Immature natural killer cell (primary cell): Measurements from ENCODE around the gene CLMN. TPM values are rescaled to one million over a fixed set of nuclear protein-coding genes. Genes with fewer than 3 reads are reported as not detected.

Experiments used
- DNase-seq, 3 donors: peaks; one replicate each; pipeline ENCODE4 v3.0.0; 2022; ENCODE audit warnings: mixed read lengths in 1 of 3
- H3K27ac Mint-ChIP-seq, 6 donors: one replicate each; pipeline ENCODE4 v1.8.0; 2020; ENCODE audit warnings: mixed read lengths in 6 of 6, mild to moderate bottlenecking in 5 of 6, inconsistent platforms in 4 of 6, moderate library complexity in 3 of 6
- H3K27me3 Mint-ChIP-seq, 3 donors: one replicate each; pipeline ENCODE4 v1.8.0; 2020 to 2021; ENCODE audit warnings: low read depth in 3 of 3, mild to moderate bottlenecking in 3 of 3, mixed read lengths in 3 of 3, moderate library complexity in 3 of 3, inconsistent platforms in 1 of 3
- H3K36me3 Mint-ChIP-seq, 3 donors: one replicate each; pipeline ENCODE4 v1.8.0; 2020; ENCODE audit warnings: mixed read lengths in 3 of 3, inconsistent platforms in 2 of 3, mild to moderate bottlenecking in 2 of 3
- H3K4me1 Mint-ChIP-seq, 2 donors: one replicate each; pipeline ENCODE4 v1.8.0; 2020; ENCODE audit warnings: inconsistent platforms in 2 of 2, mild to moderate bottlenecking in 2 of 2, mixed read lengths in 2 of 2, moderate library complexity in 1 of 2
- H3K4me3 Mint-ChIP-seq, 5 donors: one replicate each; pipeline ENCODE4 v1.8.0; 2020; ENCODE audit warnings: mild to moderate bottlenecking in 5 of 5, mixed read lengths in 5 of 5, inconsistent platforms in 3 of 5, moderate library complexity in 3 of 5
- H3K9me3 Mint-ChIP-seq, 6 donors: one replicate each; pipeline ENCODE4 v1.8.0; 2020; ENCODE audit warnings: mild to moderate bottlenecking in 6 of 6, mixed read lengths in 6 of 6, inconsistent platforms in 4 of 6, moderate library complexity in 3 of 6
- polyA plus RNA-seq, 3 donors: library from polyadenylated mRNA; unstranded; fragments of 300-500 nt; fragmentation: Illumina TruSeq; gene quantifications; one replicate each; pipeline ENCODE4 v1.2.3, GENCODE V29; 2021

CLMN gene
- polyA plus RNA-seq, 3 donors from 2014 or later: 0.09 to 0.39 TPM; not detected in 1

GRCh38 chr14:95164506-95164905, 155.2 kb downstream of the CLMN start:
- peaks cover 4 to 8% (median 6%) of the 10 kb centered on the region in 3 donors for H3K36me3 Mint-ChIP-seq
- H3K27ac Mint-ChIP-seq: no peak overlapping the region
- no peaks in the 10 kb centered on the region for H3K4me1 Mint-ChIP-seq
- DNase-seq: no peak
- H3K27me3 Mint-ChIP-seq: peaks cover 0 to 4% (median 0%) of the 10 kb centered on the region in 3 donors
- H3K9me3 Mint-ChIP-seq: peaks cover 0 to 6% (median 0%) of the 10 kb centered on the region in 6 donors
- H3K4me3 Mint-ChIP-seq: no peak overlapping the region

- peaks cover 4 to 8% (median 6%) of the 10 kb centered on the region in 3 donors for H3K36me3 Mint-ChIP-seq
- no peaks in the 10 kb centered on the region for H3K27me3 Mint-ChIP-seq
- no peak overlapping the region for H3K4me3 Mint-ChIP-seq
- peaks cover 0 to 6% (median 0%) of the 10 kb centered on the region in 6 donors for H3K9me3 Mint-ChIP-seq
- no peak for DNase-seq
- H3K4me1 Mint-ChIP-seq: no peaks in the 10 kb centered on the region
- H3K27ac Mint-ChIP-seq: no peak overlapping the region
Measured at GRCh38 chr14:95163666-95164065, 156.0 kb downstream of the CLMN start.

DNA sequence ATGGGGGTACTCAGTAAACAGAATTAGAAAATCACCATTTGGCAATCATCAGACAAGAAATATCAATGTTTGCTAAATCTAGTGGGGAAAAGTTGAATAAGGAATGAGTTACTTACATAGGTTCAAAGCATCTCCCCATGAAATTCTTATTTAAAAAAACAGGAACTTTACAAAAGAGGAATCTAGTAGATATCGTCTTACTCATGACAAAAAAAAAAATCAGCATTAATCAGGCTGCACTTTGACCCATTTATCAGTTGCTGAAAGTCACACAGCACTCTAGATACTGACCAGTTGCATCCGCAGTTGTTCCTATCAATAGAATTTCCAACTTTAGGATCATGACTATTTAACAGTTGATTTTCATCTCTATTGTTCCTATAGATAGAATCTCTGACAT, 156.6 kb downstream of the CLMN start:
- no peak overlapping the region for H3K4me3 Mint-ChIP-seq
- H3K4me1 Mint-ChIP-seq: peaks cover 2 to 3% of the 10 kb centered on the region in 2 donors
- H3K9me3 Mint-ChIP-seq: peaks cover 0 to 6% (median 0%) of the 10 kb centered on the region in 6 donors
- peaks cover 4 to 8% (median 6%) of the 10 kb centered on the region in 3 donors for H3K36me3 Mint-ChIP-seq
- no peaks in the 10 kb centered on the region for H3K27me3 Mint-ChIP-seq
- H3K27ac Mint-ChIP-seq: no peak overlapping the region
- no peak for DNase-seq

- H3K27me3 Mint-ChIP-seq: peaks cover 0 to 3% (median 0%) of the 10 kb centered on the region in 3 donors
- no peak overlapping the region for H3K4me3 Mint-ChIP-seq
- peaks cover 7 to 8% of the 10 kb centered on the region in 2 donors for H3K4me1 Mint-ChIP-seq
- H3K9me3 Mint-ChIP-seq: peaks cover 0 to 6% (median 0%) of the 10 kb centered on the region in 6 donors
- no peak for DNase-seq
- H3K36me3 Mint-ChIP-seq: peaks cover 4 to 8% (median 6%) of the 10 kb centered on the region in 3 donors
- H3K27ac Mint-ChIP-seq: no peak overlapping the region
Measured at GRCh38 chr14:95162641-95163040, 157.1 kb downstream of the CLMN start.

DNA sequence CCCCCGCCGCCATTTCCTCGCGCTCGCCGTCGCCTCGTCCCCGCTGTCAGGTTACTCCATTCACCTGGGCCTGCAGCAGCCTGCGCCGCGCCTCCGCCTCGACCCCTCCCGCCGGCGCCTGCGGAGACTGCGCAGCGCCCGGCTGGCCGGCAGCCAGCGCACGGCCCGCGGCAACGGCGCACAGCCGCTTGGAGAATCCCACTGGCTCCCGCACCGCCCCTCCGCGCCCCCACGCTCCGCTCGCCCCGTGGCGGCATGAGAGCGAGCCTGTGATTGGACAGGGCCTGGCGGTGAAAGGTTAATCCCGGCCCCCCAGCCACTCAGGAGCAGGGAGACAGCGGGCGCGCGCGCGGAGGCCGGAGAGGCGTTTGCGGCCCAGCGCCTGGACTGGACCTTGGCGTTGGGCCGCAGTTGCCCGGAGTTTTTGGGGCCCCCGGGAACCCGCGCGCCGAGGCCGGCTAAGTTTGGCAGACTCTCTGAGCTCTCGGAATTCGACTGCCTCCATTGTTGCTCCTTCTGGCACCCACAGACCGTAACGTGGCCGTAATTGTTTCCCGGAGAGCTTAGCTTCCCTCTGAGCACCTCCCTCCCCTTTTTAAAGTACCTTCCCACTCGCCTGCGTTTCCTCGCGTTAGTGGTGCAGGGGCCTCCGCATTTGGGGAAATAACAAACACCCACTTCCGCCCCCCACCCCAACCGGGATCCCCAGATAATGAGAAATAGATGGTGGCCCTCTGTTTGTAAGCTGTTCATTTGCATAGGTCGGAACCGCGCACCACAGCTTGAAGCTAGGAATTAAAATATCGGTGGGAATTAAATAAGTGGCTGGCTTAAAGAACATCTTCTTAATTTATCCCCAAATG, 162.2 kb downstream of the CLMN start, which contains the start of gene DICER1:
TSS of gene DICER1 (minus strand) at position 203 of the 863 bp plus-strand sequence. CDS start 24,071 bp downstream, outside the sequence.
- Mint-ChIP-seq H3K27me3 (peaks cover 0 to 3% (median 0%) of the 10 kb centered on the region in 3 donors), H3K36me3 (no peaks in the 10 kb centered on the region), H3K4me3 (peak within 1 kb of the TSS; percentile 95 to 99 (median 99)), H3K27ac (peak within 1 kb of the TSS; percentile 97 to 100 (median 98)), H3K4me1 (peaks cover 41 to 44% of the 10 kb centered on the region in 2 donors), H3K9me3 (no peaks in the 10 kb centered on the region)
- peak; percentile 95 for DNase-seq

GRCh38 chr14:95157048-95157326, 162.7 kb downstream of the CLMN start:
- Mint-ChIP-seq H3K27me3 (peaks cover 0 to 3% (median 0%) of the 10 kb centered on the region in 3 donors), H3K4me1 (peaks cover 47 to 50% of the 10 kb centered on the region in 2 donors), H3K36me3 (no peaks in the 10 kb centered on the region), H3K4me3 (peak overlapping the region in 4 of 5 donors; percentile 95 to 99 (median 99)), H3K9me3 (no peaks in the 10 kb centered on the region), H3K27ac (peak overlapping the region in 3 of 6 donors; percentile 97 to 99 (median 97))
- DNase-seq: no peak

DNA sequence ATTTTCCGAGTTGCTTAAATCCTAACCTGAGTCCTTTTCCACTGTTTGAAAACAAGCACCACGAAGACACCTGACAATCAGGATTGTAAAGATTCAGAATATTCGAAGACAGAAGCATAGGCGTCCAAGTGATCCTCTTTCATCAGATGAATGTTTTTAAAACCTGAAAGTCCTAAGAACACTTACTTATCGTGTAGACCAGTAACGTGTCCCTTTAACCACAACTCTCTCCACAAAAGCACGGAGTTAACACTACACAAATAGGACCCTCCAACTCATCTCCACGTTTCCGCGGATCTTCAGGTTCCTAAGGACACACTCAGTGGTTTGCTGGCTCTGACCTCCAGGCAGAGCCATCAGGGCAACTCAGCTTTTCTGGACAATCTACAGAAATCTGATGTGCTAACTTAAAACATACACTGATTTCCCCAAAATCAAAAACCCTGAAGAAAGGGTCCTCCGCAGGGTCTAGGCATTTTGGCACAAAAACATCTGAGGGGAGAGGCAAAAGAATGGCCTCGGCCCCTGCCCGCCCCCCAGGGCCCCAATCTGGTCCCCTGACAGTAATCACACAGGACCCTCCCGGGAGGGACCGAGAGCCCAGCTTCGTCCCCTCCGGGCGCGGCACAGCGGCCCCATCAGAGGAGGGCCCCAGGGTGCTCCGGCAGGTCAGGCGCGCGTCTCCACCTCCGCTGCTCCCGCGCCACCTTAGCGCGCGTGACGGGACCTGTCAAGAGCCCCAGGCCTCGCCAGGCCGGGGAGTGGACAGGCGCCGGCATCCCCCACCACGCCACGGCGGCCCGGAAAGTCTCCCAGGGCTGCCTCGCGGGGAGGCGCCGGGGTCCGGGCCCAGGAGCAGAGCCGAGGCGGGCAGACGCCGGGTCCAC, 163.3 kb downstream of the CLMN start:
- Mint-ChIP-seq H3K9me3 (no peaks in the 10 kb centered on the region), H3K4me1 (peaks cover 51 to 56% of the 10 kb centered on the region in 2 donors), H3K36me3 (no peaks in the 10 kb centered on the region), H3K27me3 (peaks cover 0 to 3% (median 0%) of the 10 kb centered on the region in 3 donors), H3K4me3 (peak overlapping the region; percentile 72 to 88 (median 84)), H3K27ac (peak overlapping the region; percentile 68 to 89 (median 84))
- DNase-seq: peak in 1 of 3 donors; percentile 7

DNA sequence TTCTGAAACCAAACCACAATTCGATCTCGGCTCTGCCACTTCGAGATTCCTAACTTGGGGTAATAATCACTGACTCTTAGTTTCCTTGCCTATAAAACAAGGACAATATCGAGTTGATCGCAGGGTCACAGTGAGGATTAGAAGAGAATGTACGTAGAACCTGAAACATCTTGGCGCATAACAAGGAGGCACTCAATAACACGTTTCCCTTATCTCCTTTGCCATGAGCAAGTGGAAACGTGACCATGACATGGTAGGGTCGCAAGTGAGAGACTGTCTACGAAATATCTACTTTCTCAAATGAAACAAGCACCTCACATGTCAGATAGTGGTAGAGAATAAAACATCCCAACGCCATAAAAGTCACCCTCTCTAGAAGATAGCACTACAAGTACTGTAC, 164.7 kb downstream of the CLMN start:
- peaks cover 60 to 68% of the 10 kb centered on the region in 2 donors for H3K4me1 Mint-ChIP-seq
- H3K36me3 Mint-ChIP-seq: no peaks in the 10 kb centered on the region
- peak overlapping the region; percentile 72 to 88 (median 84) for H3K4me3 Mint-ChIP-seq
- DNase-seq: no peak
- H3K9me3 Mint-ChIP-seq: no peaks in the 10 kb centered on the region
- peak overlapping the region in 4 of 6 donors; percentile 62 to 89 (median 82) for H3K27ac Mint-ChIP-seq
- H3K27me3 Mint-ChIP-seq: peaks cover 0 to 3% (median 0%) of the 10 kb centered on the region in 3 donors

DNA sequence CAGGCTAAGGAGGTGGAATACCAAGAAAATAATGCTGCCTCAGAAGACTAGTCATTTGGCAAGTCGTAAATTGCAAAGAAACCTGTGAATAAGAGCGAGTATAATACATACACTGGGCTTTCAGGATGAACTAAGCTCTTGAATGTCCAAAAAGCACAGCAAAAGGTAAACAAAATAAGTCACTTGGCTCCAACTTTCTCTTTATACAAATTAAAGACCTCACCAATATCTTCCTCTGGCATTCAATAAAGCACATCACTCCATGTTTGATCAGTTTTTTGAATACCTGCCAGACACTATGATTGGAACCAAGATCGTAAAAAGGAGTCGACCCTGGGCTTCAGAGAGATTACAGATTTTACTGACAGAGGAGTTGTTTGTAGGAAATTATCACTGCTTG, 165.8 kb downstream of the CLMN start:
- no peaks in the 10 kb centered on the region for H3K36me3 Mint-ChIP-seq
- H3K4me1 Mint-ChIP-seq: peaks cover 67 to 80% of the 10 kb centered on the region in 2 donors
- no peak for DNase-seq
- peak overlapping the region in 1 of 5 donors; percentile 18 for H3K4me3 Mint-ChIP-seq
- no peaks in the 10 kb centered on the region for H3K9me3 Mint-ChIP-seq
- H3K27ac Mint-ChIP-seq: no peak overlapping the region
- H3K27me3 Mint-ChIP-seq: peaks cover 0 to 3% (median 0%) of the 10 kb centered on the region in 3 donors

DNA sequence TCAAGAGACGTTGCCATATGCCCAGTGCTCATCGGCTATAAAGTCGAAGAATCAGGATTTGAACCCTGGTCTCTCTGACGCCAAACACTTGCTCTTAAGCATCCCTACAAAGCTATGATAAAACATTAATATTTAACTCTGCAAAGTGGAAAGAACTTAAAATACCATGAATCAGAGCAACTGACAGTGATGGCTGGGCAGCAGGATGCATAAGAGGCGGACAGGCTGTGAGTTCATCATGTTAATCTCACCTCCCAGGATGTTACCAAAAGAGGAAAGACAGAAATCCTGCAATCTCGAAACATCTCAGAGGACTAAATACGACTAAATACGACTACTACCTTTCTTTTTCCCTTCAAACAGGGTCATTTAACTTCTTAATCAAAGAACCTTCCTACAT, 168.1 kb downstream of the CLMN start:
- no peak overlapping the region for H3K27ac Mint-ChIP-seq
- no peak for DNase-seq
- no peaks in the 10 kb centered on the region for H3K9me3 Mint-ChIP-seq
- no peak overlapping the region for H3K4me3 Mint-ChIP-seq
- H3K36me3 Mint-ChIP-seq: no peaks in the 10 kb centered on the region
- peaks cover 73 to 95% of the 10 kb centered on the region in 2 donors for H3K4me1 Mint-ChIP-seq
- H3K27me3 Mint-ChIP-seq: peaks cover 0 to 3% (median 0%) of the 10 kb centered on the region in 3 donors

- no peak overlapping the region for H3K27ac Mint-ChIP-seq
Measured at GRCh38 chr14:95150910-95151309, 168.8 kb downstream of the CLMN start.

DNA sequence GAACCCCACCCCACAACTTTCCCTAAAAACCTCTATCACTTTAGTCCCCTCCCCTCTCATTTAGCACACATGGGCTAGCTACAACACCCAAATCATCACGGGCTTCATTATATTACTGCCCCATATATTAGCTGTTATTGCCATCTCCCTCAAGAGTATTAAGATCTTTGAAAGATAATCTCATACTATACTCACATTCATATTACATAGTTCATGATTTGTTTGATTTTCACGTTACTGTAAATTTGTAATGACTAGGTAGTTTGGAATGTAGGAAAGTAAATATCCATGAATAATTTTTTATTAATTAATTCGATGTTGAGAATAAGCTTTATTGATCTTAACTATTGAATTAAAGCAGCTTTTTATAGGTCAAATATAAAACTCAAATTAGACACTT, 170.3 kb downstream of the CLMN start:
- no peak overlapping the region for H3K27ac Mint-ChIP-seq
- peaks cover 67 to 94% of the 10 kb centered on the region in 2 donors for H3K4me1 Mint-ChIP-seq
- no peak overlapping the region for H3K4me3 Mint-ChIP-seq
- H3K9me3 Mint-ChIP-seq: peaks cover 0 to 18% (median 9%) of the 10 kb centered on the region in 6 donors
- H3K36me3 Mint-ChIP-seq: peaks cover 8 to 13% (median 13%) of the 10 kb centered on the region in 3 donors
- no peak for DNase-seq
- peaks cover 0 to 3% (median 1%) of the 10 kb centered on the region in 3 donors for H3K27me3 Mint-ChIP-seq

More at GRCh38 chr14:95150910-95151309, 168.8 kb downstream of the CLMN start:
- peaks cover 0 to 3% (median 1%) of the 10 kb centered on the region in 3 donors for H3K27me3 Mint-ChIP-seq
- DNase-seq: no peak
- peak overlapping the region in 1 of 5 donors; percentile 15 for H3K4me3 Mint-ChIP-seq
- H3K4me1 Mint-ChIP-seq: peaks cover 74 to 95% of the 10 kb centered on the region in 2 donors
- peaks cover under 1 to 1% (median 1%) of the 10 kb centered on the region in 3 donors for H3K36me3 Mint-ChIP-seq
- H3K9me3 Mint-ChIP-seq: peaks cover 0 to 5% (median under 1%) of the 10 kb centered on the region in 6 donors

GRCh38 chr14:95147597-95147996, 172.1 kb downstream of the CLMN start:
- Mint-ChIP-seq H3K27me3 (peaks cover 0 to 3% (median 1%) of the 10 kb centered on the region in 3 donors), H3K4me3 (no peak overlapping the region), H3K27ac (no peak overlapping the region), H3K36me3 (peaks cover 8 to 13% (median 13%) of the 10 kb centered on the region in 3 donors), H3K9me3 (peaks cover 0 to 18% (median 9%) of the 10 kb centered on the region in 6 donors), H3K4me1 (peaks cover 63 to 97% of the 10 kb centered on the region in 2 donors)
- DNase-seq: no peak
